ENCODE results near the gene ADPRHL1.

GRCh38 chr13:113350938-113351335 is 102.4 kb downstream of the ADPRHL1 start:
- TF ChIP-seq CTCF (conservative IDR thresholded peaks at IDR 0.05 in 1 of 2, IDR thresholded peaks at IDR 0.05 in 1 of 2; ENCODE audit: low read depth in 1 of 2, low read length in 2 of 2) (no peak), EZH2 (IDR thresholded peaks at IDR 0.05; ENCODE audit: low read length, missing control alignments) (no peak)

Measured in fibroblast of lung (primary cell).